ENCODE data around the gene PLCXD1. TPM values are rescaled to one million over a fixed set of nuclear protein-coding genes. Genes with fewer than 3 reads are reported as not detected.

The PLCXD1 gene
- total RNA-seq, 1 donor: 3.3 TPM

- Histone ChIP-seq H3K27ac (ENCODE audit: low read depth, low read length) (peak within 1 kb of the TSS; percentile 71), H2AFZ (ENCODE audit: low read length) (peak within 1 kb of the TSS; percentile 82), H3K4me1 (ENCODE audit: insufficient read depth, low read length) (peaks cover 11% of the 10 kb centered on the region), H3K9me3 (ENCODE audit: low read depth, low read length) (no peaks in the 10 kb centered on the region), H3K27me3 (ENCODE audit: insufficient read depth, low read length) (no peaks in the 10 kb centered on the region), H3K4me2 (ENCODE audit: insufficient read depth, low read length) (peak within 1 kb of the TSS; percentile 95), H3K36me3 (ENCODE audit: insufficient read depth, low read length) (peaks cover 2% of the 10 kb centered on the region), H3K79me2 (ENCODE audit: insufficient read depth, low read length) (peaks cover 18% of the 10 kb centered on the region), H4K20me1 (ENCODE audit: insufficient read depth, low read length) (peaks cover 3% of the 10 kb centered on the region), H3K4me3 (ENCODE audit: insufficient read depth, low read length) (peak within 1 kb of the TSS; percentile 93)
- DNase-seq (ENCODE audit: insufficient read length, low spot score, missing footprints): peak; percentile 100
- TF ChIP-seq CTCF (IDR thresholded peaks at IDR 0.05; ENCODE audit: extremely low read depth, low read depth, low read length): no peak
These were observed 37.8 kb downstream of the PLCXD1 start, which contains the start of gene GTPBP6 for GRCh38 chrX:318739-319578. TSS of gene GTPBP6 (minus strand) at chrX:318796. CDS start at chrX:318787, 9 bp downstream.

GRCh38 chrX:319579-320125 lies 38.5 kb downstream of the PLCXD1 start:
- Histone ChIP-seq H4K20me1 (ENCODE audit: insufficient read depth, low read length) (peaks cover 3% of the 10 kb centered on the region), H2AFZ (ENCODE audit: low read length) (peak overlapping the region; percentile 62), H3K4me1 (ENCODE audit: insufficient read depth, low read length) (peaks cover 11% of the 10 kb centered on the region), H3K79me2 (ENCODE audit: insufficient read depth, low read length) (peaks cover 18% of the 10 kb centered on the region), H3K9me3 (ENCODE audit: low read depth, low read length) (no peaks in the 10 kb centered on the region), H3K36me3 (ENCODE audit: insufficient read depth, low read length) (peaks cover 2% of the 10 kb centered on the region), H3K4me3 (ENCODE audit: insufficient read depth, low read length) (peak overlapping the region; percentile 93), H3K27me3 (ENCODE audit: insufficient read depth, low read length) (no peaks in the 10 kb centered on the region), H3K27ac (ENCODE audit: low read depth, low read length) (peak overlapping the region; percentile 71), H3K4me2 (ENCODE audit: insufficient read depth, low read length) (peak overlapping the region; percentile 95)
- no peak for TF ChIP-seq CTCF (IDR thresholded peaks at IDR 0.05; ENCODE audit: extremely low read depth, low read depth, low read length)
- no peak for DNase-seq (ENCODE audit: insufficient read length, low spot score, missing footprints)

- peak overlapping the region; percentile 95 for H3K4me2 ChIP-seq (ENCODE audit: insufficient read depth, low read length)
- no peaks in the 10 kb centered on the region for H3K9me3 ChIP-seq (ENCODE audit: low read depth, low read length)
- H3K79me2 ChIP-seq (ENCODE audit: insufficient read depth, low read length): peaks cover 18% of the 10 kb centered on the region
- H3K4me1 ChIP-seq (ENCODE audit: insufficient read depth, low read length): peaks cover 11% of the 10 kb centered on the region
- H3K27me3 ChIP-seq (ENCODE audit: insufficient read depth, low read length): no peaks in the 10 kb centered on the region
- H3K36me3 ChIP-seq (ENCODE audit: insufficient read depth, low read length): peaks cover 2% of the 10 kb centered on the region
- no peak for TF ChIP-seq CTCF (IDR thresholded peaks at IDR 0.05; ENCODE audit: extremely low read depth, low read depth, low read length)
- H3K4me3 ChIP-seq (ENCODE audit: insufficient read depth, low read length): peak overlapping the region; percentile 93
- peak overlapping the region; percentile 47 for H2AFZ ChIP-seq (ENCODE audit: low read length)
- H3K27ac ChIP-seq (ENCODE audit: low read depth, low read length): peak overlapping the region; percentile 28
- DNase-seq (ENCODE audit: insufficient read length, low spot score, missing footprints): no peak
- peaks cover 3% of the 10 kb centered on the region for H4K20me1 ChIP-seq (ENCODE audit: insufficient read depth, low read length)
These were observed 39.1 kb downstream of the PLCXD1 start for GRCh38 chrX:320126-320783.
